GM12878 (cell line): ENCODE results near the gene TRDMT1. TPM values are rescaled to one million over a fixed set of nuclear protein-coding genes. Genes with fewer than 3 reads are reported as not detected.

ENCODE experiments used
- ATAC-seq: fragments of 200-7000 bp; cut with Tn5 transposase; 3 replicates; pipeline ENCODE4 v1.9.1; 2020; ENCODE audit warnings: mild to moderate bottlenecking, moderate library complexity
- BruUV-seq: library from RNA; stranded (reverse); fragments of 400-500 nt; replicated peaks from 2 replicates; lab custom pipeline; 2021; lab: Mats Ljungman, UMichigan
- CTCF ChIA-PET: fragments of 300-600 bp; sonication (Branson Sonifier 250); formaldehyde crosslinking; extraction: SDS; loops from one replicate; lab custom pipeline; 2021; ENCODE audit warnings: inconsistent platforms; lab: Yijun Ruan, JAX
- POLR2A ChIA-PET: fragments of 350-600 bp; formaldehyde crosslinking; extraction: SDS; loops from one replicate; lab custom pipeline; 2021; ENCODE audit warnings: inconsistent platforms; lab: Charles Lee
- RAD21 ChIA-PET: fragments of 300-600 bp; sonication (Branson Sonifier 250); formaldehyde crosslinking; loops from one replicate; lab custom pipeline; 2023; ENCODE audit warnings: antibody characterized with exemption; ENCODE audit not compliant: unreplicated experiment; lab: Charles Lee
- SMC1A ChIA-PET: fragments of 300-600 bp; sonication (Branson Sonifier 250); formaldehyde crosslinking; loops from one replicate; lab custom pipeline; 2023; ENCODE audit not compliant: unreplicated experiment, uncharacterized antibody; lab: Charles Lee
- DNase-seq: peaks from one replicate; pipeline ENCODE4 v3.0.0-alpha.2; 2011; ENCODE audit warnings: low read depth, low spot score
- FAIRE-seq: peaks from 3 replicates; lab custom pipeline; 2011; peaks lifted over from hg19 to GRCh38; lab: Jason Lieb, UNC
- H2AFZ ChIP-seq: 2 replicates; pipeline ENCODE4 v1.6.0; 2011; ENCODE audit warnings: low read depth, low read length, control low read depth; ENCODE audit not compliant: control insufficient read depth
- H3K27ac ChIP-seq: 2 replicates; pipeline ENCODE4 v1.5.1; 2011; ENCODE audit warnings: control low read depth; ENCODE audit not compliant: control insufficient read depth, insufficient read depth
- H3K27me3 ChIP-seq, 2 experiments: replicated peaks in 1 of 2; 2 replicates each; pipeline versions ENCODE4 v1.6.0 to v1.6.1; 2011; ENCODE audit warnings: low read length in 1 of 2; ENCODE audit not compliant: control insufficient read depth in 2 of 2, insufficient read depth in 2 of 2
- H3K36me3 ChIP-seq, 2 experiments: 2 replicates each; pipeline ENCODE4 v1.5.1; 2011; ENCODE audit warnings: low read length in 1 of 2; ENCODE audit not compliant: control insufficient read depth in 2 of 2, insufficient read depth in 2 of 2
- H3K4me1 ChIP-seq: 2 replicates; pipeline ENCODE4 v1.6.1; 2011; ENCODE audit warnings: mild to moderate bottlenecking, low read length, moderate library complexity, mixed read lengths; ENCODE audit not compliant: control insufficient read depth, insufficient read depth
- H3K4me2 ChIP-seq: 2 replicates; pipeline ENCODE4 v1.6.0; 2011; ENCODE audit warnings: control low read depth; ENCODE audit not compliant: control insufficient read depth, insufficient read depth
- H3K4me3 ChIP-seq: fragments of 200-600 bp; sonication (generic); 2 replicates; pipeline ENCODE4 v1.5.1; 2016
- H3K79me2 ChIP-seq: 2 replicates; pipeline ENCODE4 v1.6.0; 2011; ENCODE audit warnings: low read length; ENCODE audit not compliant: control insufficient read depth, insufficient read depth
- H3K9ac ChIP-seq: 2 replicates; pipeline ENCODE4 v1.8.0; 2011; ENCODE audit warnings: low read length, control low read depth, mixed read lengths; ENCODE audit not compliant: control insufficient read depth, insufficient read depth
- H3K9me3 ChIP-seq: replicated peaks from 3 replicates; pipeline ENCODE4 v1.5.1; 2011; ENCODE audit warnings: mild to moderate bottlenecking, low read length; ENCODE audit not compliant: control insufficient read depth, insufficient read depth
- H4K20me1 ChIP-seq: 2 replicates; pipeline ENCODE4 v1.6.0; 2011; ENCODE audit not compliant: control insufficient read depth, insufficient read depth
- CEBPZ ChIP-seq: fragments of 150-350 bp; IDR thresholded peaks from 2 replicates; pipeline ENCODE4 v1.6.1; 2016; ENCODE audit warnings: low read depth, low read length
- CHD4 ChIP-seq: fragments of 200-600 bp; sonication (generic); IDR thresholded peaks from 2 replicates; pipeline ENCODE4 v1.6.1; 2016; ENCODE audit warnings: mild to moderate bottlenecking
- GABPA ChIP-seq: IDR thresholded peaks from 2 replicates; pipeline ENCODE4 v1.6.1; 2014; ENCODE audit warnings: antibody characterized with exemption, low read depth, mild to moderate bottlenecking, inconsistent platforms
- HSF1 ChIP-seq: fragments of 150-350 bp; IDR thresholded peaks from 2 replicates; pipeline ENCODE4 v1.6.1; 2014; ENCODE audit warnings: mild to moderate bottlenecking, low read depth, low read length
- MAX ChIP-seq: IDR thresholded peaks from 2 replicates; pipeline ENCODE4 v1.6.1; 2012; ENCODE audit warnings: low read depth, low read length, improper control_type of control experiment
- NFIC ChIP-seq: IDR thresholded peaks from 2 replicates; pipeline ENCODE4 v1.6.1; 2012; ENCODE audit warnings: low read depth, mild to moderate bottlenecking, inconsistent platforms, low read length, moderate library complexity
- NFYA ChIP-seq: IDR thresholded peaks from 2 replicates; pipeline ENCODE4 v1.6.1; 2011; ENCODE audit warnings: low read depth, mild to moderate bottlenecking, low read length, improper control_type of control experiment, borderline replicate concordance
- NR2C2 ChIP-seq: IDR thresholded peaks from 2 replicates; pipeline ENCODE4 v1.6.1; 2011; ENCODE audit warnings: borderline replicate concordance, low read depth; ENCODE audit not compliant: control insufficient read depth, insufficient read length
- STAT1 ChIP-seq: fragments of 450-650 bp; conservative IDR thresholded peaks from 2 replicates; pipeline ENCODE4 v1.6.1; 2014; ENCODE audit warnings: antibody characterized with exemption, mild to moderate bottlenecking
- USF1 ChIP-seq: IDR thresholded peaks from 2 replicates; pipeline ENCODE4 v1.6.1; 2011; ENCODE audit warnings: borderline replicate concordance, low read depth, mild to moderate bottlenecking, moderate library complexity, mixed read lengths, low read length; ENCODE audit not compliant: insufficient read depth; ENCODE audit errors: extremely low read length
- ZNF217 ChIP-seq: fragments of 450-650 bp; IDR thresholded peaks from 2 replicates; pipeline ENCODE4 v1.6.1; 2017; ENCODE audit warnings: antibody characterized with exemption, mild to moderate bottlenecking
- WGBS: methylation state at CpG from one replicate; pipeline ENCODE4 v1.1.6; 2016; ENCODE audit warnings: low lambda C conversion rate; ENCODE audit not compliant: insufficient replicate concordance, insufficient coverage; ENCODE audit errors: missing lambda C conversion rate; 5-methylcytosine and 5-hydroxymethylcytosine counted together
- in situ Hi-C: fragments of 300-500 bp; cut with MboI; formaldehyde crosslinking; loops from 9 replicates; pipeline ENCODE4 v1.14.3; 2018; ENCODE audit warnings: mixed read lengths
- intact Hi-C: fragments of 100-400 bp; cut with micrococcal nuclease; formaldehyde crosslinking; loops from one replicate; pipeline ENCODE4 v1.14.2; 2022; ENCODE audit not compliant: unreplicated experiment
- polyA plus RNA-seq, 11 experiments: library from polyadenylated mRNA; depleted of rRNA in 4 of 11; unstranded in 6 of 11; stranded (reverse) in 5 of 11; fragments of >200 nt; fragmentation: Nextera tagmentation in 4 of 11; fragmentation: Illumina TruSeq in 1 of 11; extraction: Ambion mirVana in 4 of 11; extraction: Trizol in 1 of 11; gene quantifications; 1 replicate in 1 of 11; 2 replicates in 10 of 11; pipeline versions ENCODE4 v1.2.1 to v1.2.3, GENCODE V29; 2011 to 2016; ENCODE audit warnings: inconsistent platforms in 2 of 11, missing spikeins in 2 of 11, low read depth in 1 of 11
- total RNA-seq, 4 experiments: library from RNA; depleted of rRNA in 3 of 4; stranded (reverse); fragments of >200 nt in 3 of 4; fragmentation: Illumina TruSeq in 1 of 4; extraction: Trizol in 1 of 4; gene quantifications; 2 replicates each; pipeline versions ENCODE4 v1.2.1 to v1.2.3, GENCODE V29; 2013 to 2021

Gene TRDMT1
- total and polyA plus RNA-seq, 10 of the 15 experiments (the other 5 are each of a cell fraction or from before 2014, with no cell fraction given), result 2.3 to 9.7 (median 4.6) TPM

GRCh38 chr10:17195083-17195482 is 6.4 kb downstream of the TRDMT1 start (continued):
- TF ChIP-seq NFYA (no peak), GABPA (no peak), CHD4 (no peak), ZNF217 (no peak), NFIC (no peak), HSF1 (no peak), STAT1 (no peak), USF1 (no peak)

GRCh38 chr10:17190602-17191001 is 10.9 kb downstream of the TRDMT1 start:
- DNase-seq (no peak), FAIRE-seq (no peak), ATAC-seq (no peak)
- H3K4me1 ChIP-seq, result no peaks in the 10 kb centered on the region
- TF ChIP-seq CEBPZ (no peak), NR2C2 (no peak), MAX (no peak)
- H2AFZ ChIP-seq, result no peak overlapping the region
- no peak overlapping the region for H3K4me2 ChIP-seq
- no peaks in the 10 kb centered on the region for H4K20me1 ChIP-seq
- no peak overlapping the region for H3K9ac ChIP-seq
- WGBS, result 49% methylated on average over 2 of the region's 2 CpGs
- SMC1A ChIA-PET, result interaction anchor here (1.1 kb wide), 1 partner anchor 12 kb away, joined by 3 read pairs; no protein-coding TSS in a partner anchor
- intact Hi-C loops, result no loop called here
- no peak overlapping the region for H3K27ac ChIP-seq
- H3K4me3 ChIP-seq, result no peak overlapping the region
- H3K27me3 ChIP-seq, result no peaks in the 10 kb centered on the region
- H3K36me3 ChIP-seq, result no peaks in the 10 kb centered on the region
- RAD21 ChIA-PET, result interaction anchor here (1.2 kb wide), 1 partner anchor 37 kb away, joined by 3 read pairs; the partner anchor contains the start of gene VIM
- H3K79me2 ChIP-seq, result no peaks in the 10 kb centered on the region
- BruUV-seq, result no TSS peak
- POLR2A ChIA-PET, result no interaction called here
- in situ Hi-C loops, result no loop called here
- CTCF ChIA-PET, result no interaction called here
- H3K9me3 ChIP-seq, result no peaks in the 10 kb centered on the region
